Breast epithelium (tissue), 4 donors: Measurements from ENCODE around the gene ANKRD10. TPM values are rescaled to one million over a fixed set of nuclear protein-coding genes. Genes with fewer than 3 reads are reported as not detected.

Experiments
- DNase-seq, 2 donors: peaks; one replicate each; pipeline ENCODE4 v3.0.0-alpha.2; 2019; ENCODE audit warnings: low spot score in 2 of 2
- H3K27ac ChIP-seq, 2 donors: fragments of 200-600 bp; sonication (generic) in 1 of 2; one replicate each; pipeline ENCODE4 v1.5.1; 2016 to 2019; ENCODE audit warnings: mild to moderate bottlenecking in 1 of 2
- H3K27me3 ChIP-seq, 2 donors: fragments of 200-600 bp; sonication (generic) in 1 of 2; one replicate each; pipeline versions ENCODE4 v1.5.1 to v1.6.0; 2017 to 2019; ENCODE audit warnings: control low read depth in 1 of 2, mild to moderate bottlenecking in 1 of 2
- H3K36me3 ChIP-seq: fragments of 200-600 bp; one replicate; pipeline ENCODE4 v1.5.1; 2019
- H3K4me1 ChIP-seq, 2 donors: fragments of 200-600 bp; sonication (generic); one replicate each; pipeline ENCODE4 v1.5.1; 2016 to 2019; ENCODE audit warnings: control low read depth in 1 of 2
- H3K4me3 ChIP-seq, 3 donors: fragments of 200-600 bp; sonication (generic); 1 replicate in 2 of 3; 2 replicates in 1 of 3; pipeline ENCODE4 v1.5.1; 2016 to 2019; ENCODE audit warnings: mild to moderate bottlenecking in 3 of 3, moderate library complexity in 2 of 3
- H3K9me3 ChIP-seq, 2 donors: fragments of 200-600 bp; sonication (generic) in 1 of 2; one replicate each; pipeline ENCODE4 v1.5.1; 2016 to 2019; ENCODE audit warnings: control low read depth in 1 of 2
- POLR2A ChIP-seq: fragments of 450-650 bp; IDR thresholded peaks from one replicate; pipeline ENCODE4 v1.6.1; 2016; ENCODE audit warnings: antibody characterized with exemption, mild to moderate bottlenecking, moderate library complexity
- POLR2AphosphoS5 ChIP-seq, 3 donors: sonication (generic); formaldehyde crosslinking; IDR thresholded peaks; one replicate each; pipeline ENCODE4 v1.6.1; 2017; ENCODE audit warnings: antibody characterized with exemption in 3 of 3
- intact Hi-C: fragments of 100-400 bp; cut with DNase I; formaldehyde crosslinking; loops from one replicate; pipeline ENCODE4 v1.15.1; 2023; ENCODE audit warnings: low total_unique reads
- total RNA-seq, 3 donors: library from RNA; depleted of rRNA; stranded (reverse); fragments of >200 nt; gene quantifications; one replicate each; pipeline ENCODE4 v1.1.0, GENCODE V29; 2016
- TF ChIP-seq, protein P1 (sequence below), 3 donors: fragments of 450-650 bp; IDR thresholded peaks; one replicate each; pipeline ENCODE4 v1.5.1; 2016 to 2017; ENCODE audit warnings: antibody characterized with exemption in 3 of 3, mild to moderate bottlenecking in 3 of 3, moderate library complexity in 3 of 3

ANKRD10 gene
- total RNA-seq, 3 donors from 2014 or later, result 133 to 206 (median 193) TPM

DNA sequence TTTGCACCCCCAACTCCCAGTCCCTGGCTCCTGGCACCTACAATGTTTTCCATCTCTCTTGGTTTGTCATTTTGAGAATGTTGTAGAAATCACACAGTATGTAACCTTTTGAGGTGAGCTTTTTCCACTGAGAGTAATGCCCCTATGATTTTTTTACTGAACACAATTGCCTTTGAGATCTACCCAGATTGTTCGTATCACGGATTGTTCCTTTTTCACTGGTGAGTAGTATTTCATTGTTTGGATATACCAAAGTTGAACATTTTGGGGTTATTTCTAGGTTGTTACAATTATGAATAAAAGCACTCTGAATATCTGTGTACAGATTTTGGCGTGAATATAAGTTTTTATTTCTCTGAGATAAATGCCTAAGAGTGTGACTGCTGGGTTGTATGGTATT, 17.7 kb upstream of the ANKRD10 start:
- Histone ChIP-seq H3K27ac (no peak overlapping the region), H3K27me3 (no peaks in the 10 kb centered on the region), H3K4me3 (no peak overlapping the region), H3K36me3 (no peaks in the 10 kb centered on the region), H3K4me1 (no peaks in the 10 kb centered on the region), H3K9me3 (peaks cover 31% of the 10 kb centered on the region in 2 donors)
- intact Hi-C loops, result no loop called here
- DNase-seq, result no peak
- TF ChIP-seq, protein P1, sequence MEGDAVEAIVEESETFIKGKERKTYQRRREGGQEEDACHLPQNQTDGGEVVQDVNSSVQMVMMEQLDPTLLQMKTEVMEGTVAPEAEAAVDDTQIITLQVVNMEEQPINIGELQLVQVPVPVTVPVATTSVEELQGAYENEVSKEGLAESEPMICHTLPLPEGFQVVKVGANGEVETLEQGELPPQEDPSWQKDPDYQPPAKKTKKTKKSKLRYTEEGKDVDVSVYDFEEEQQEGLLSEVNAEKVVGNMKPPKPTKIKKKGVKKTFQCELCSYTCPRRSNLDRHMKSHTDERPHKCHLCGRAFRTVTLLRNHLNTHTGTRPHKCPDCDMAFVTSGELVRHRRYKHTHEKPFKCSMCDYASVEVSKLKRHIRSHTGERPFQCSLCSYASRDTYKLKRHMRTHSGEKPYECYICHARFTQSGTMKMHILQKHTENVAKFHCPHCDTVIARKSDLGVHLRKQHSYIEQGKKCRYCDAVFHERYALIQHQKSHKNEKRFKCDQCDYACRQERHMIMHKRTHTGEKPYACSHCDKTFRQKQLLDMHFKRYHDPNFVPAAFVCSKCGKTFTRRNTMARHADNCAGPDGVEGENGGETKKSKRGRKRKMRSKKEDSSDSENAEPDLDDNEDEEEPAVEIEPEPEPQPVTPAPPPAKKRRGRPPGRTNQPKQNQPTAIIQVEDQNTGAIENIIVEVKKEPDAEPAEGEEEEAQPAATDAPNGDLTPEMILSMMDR (IDR thresholded peaks at IDR 0.05), result no peak
- TF ChIP-seq POLR2AphosphoS5 (IDR thresholded peaks at IDR 0.05), result no peak
- no peak for TF ChIP-seq POLR2A

DNA sequence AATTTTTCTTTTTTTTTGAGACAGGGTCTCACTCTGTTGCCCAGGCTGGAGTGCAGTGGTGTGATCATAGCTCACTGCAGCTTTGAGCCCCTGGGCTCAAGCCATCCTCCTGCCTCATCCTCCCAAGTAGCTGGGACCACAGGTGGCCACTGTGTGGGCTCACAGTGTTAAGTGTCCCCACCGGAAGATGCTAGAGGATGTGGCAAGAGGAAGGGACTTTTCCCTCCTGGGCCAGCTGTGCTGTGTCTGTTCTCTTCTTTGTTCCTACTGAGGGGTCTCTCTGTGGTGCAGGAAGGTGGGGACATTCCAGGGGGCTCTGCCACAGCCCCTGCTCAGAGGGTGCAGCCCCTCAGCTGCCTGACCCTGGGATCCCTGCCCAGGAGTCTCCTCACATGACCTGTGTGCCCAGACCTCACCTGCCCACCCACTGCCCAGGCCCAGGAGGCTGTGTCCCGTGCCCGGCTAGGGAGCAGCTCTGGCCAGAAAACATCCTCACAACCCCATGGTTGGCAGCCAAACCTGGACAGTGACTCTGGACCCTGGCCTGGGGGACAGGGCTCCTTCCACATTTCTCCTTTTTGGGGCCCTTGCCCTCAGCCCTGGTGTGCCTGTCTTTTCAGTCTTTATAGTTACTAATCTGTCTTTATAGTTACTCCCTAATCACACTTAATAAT, 14.4 kb upstream of the ANKRD10 start:
- TF ChIP-seq POLR2AphosphoS5 (IDR thresholded peaks at IDR 0.05), result no peak
- no peak for TF ChIP-seq POLR2A
- TF ChIP-seq, protein P1 (IDR thresholded peaks at IDR 0.05), result no peak
- Histone ChIP-seq H3K4me1 (no peaks in the 10 kb centered on the region), H3K27me3 (no peaks in the 10 kb centered on the region), H3K9me3 (peaks cover 20 to 21% of the 10 kb centered on the region in 2 donors), H3K27ac (no peak overlapping the region), H3K36me3 (no peaks in the 10 kb centered on the region), H3K4me3 (no peak overlapping the region)
- intact Hi-C loops, result no loop called here
- no peak for DNase-seq

DNA sequence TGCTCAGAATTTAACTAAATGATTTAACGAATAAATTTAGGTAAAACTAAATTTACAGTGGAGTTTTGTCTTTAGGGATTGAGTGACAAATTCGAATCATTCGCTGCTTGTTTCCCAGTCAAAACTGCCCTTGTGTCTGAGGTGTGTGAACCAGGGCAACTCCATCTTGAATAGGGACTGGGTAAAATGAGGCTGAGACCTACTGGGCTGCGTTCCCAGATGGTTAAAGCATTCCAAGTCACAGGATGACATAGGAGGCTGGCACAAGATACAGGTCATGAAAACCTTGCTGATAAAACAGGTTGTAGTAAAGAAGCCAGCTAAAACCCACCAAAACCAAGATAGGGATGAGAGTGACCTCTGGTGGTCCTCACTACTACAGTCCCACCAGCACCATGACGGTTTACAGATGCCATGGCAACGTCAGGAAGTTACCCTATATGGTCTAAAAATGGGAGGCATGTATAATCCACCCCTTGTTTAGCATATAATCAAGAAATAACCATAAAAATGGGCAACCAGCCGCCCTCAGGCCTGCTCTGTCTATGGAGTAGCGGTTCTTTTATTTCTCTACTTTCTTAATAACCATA, 10.2 kb upstream of the ANKRD10 start:
- DNase-seq, result no peak
- Histone ChIP-seq H3K4me3 (no peak overlapping the region), H3K4me1 (no peaks in the 10 kb centered on the region), H3K36me3 (no peaks in the 10 kb centered on the region), H3K9me3 (peaks cover 0 to under 1% of the 10 kb centered on the region in 2 donors), H3K27me3 (no peaks in the 10 kb centered on the region), H3K27ac (no peak overlapping the region)
- TF ChIP-seq POLR2A, result no peak
- TF ChIP-seq, protein P1 (IDR thresholded peaks at IDR 0.05), result no peak
- no peak for TF ChIP-seq POLR2AphosphoS5 (IDR thresholded peaks at IDR 0.05)
- intact Hi-C loops, result no loop called here

DNA sequence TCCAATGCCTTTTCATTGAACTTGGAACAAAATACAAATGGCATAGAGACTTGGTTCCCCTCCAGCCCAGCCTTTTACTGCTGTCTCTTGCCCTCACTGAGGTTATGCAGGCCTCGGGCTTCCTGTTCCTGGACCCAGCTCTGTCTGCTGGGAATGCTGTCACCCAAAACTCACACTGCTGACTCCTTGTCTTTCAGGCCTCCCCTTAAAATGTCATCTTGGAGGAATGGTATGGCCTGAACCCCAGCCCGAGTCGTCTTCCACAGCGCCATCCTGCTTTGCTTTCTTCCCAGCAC, 9.7 kb upstream of the ANKRD10 start:
- Histone ChIP-seq H3K27me3 (no peaks in the 10 kb centered on the region), H3K4me1 (no peaks in the 10 kb centered on the region), H3K9me3 (no peaks in the 10 kb centered on the region), H3K4me3 (no peak overlapping the region), H3K27ac (no peak overlapping the region), H3K36me3 (no peaks in the 10 kb centered on the region)
- DNase-seq, result no peak
- intact Hi-C loops, result no loop called here
- TF ChIP-seq POLR2A, result no peak

DNA sequence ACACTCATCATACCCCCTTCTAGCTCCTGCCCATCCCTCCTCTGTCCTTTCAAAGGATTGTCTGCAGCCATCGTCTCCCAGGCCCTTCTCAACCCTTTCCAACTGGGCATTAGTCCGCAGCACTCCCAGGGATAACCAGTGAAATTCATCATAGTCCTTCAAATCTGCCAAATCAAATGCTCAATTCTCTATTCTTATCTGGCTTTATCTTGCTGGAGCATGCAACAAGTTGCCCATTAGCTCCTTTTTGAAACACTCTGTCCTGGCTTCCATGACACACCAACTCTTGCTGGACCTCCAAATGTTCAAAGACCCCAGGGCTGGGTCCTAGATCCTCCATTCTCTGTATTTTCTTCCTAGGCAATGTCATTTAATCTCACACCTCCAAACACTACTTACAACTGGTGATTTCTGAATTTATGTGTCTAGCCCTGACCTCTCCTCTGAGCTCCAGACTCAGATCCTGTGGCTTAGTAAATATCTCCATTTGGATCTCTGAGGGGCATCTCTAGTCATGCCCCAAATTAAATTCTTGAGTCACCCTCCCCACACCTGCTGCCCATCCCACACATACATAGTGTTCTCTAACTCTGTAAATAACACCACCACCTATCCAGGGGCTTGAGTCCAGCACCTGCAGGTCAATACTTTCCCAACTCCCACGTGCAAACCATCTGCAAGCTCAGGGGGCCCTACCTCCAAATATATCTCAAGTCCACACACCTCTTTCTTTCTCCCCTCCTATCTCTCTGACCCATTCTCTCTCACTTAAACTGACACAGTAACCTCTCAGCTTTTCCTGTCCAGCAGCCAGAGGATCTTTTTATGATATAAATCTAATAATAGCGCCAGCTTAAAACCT, 9.1 kb upstream of the ANKRD10 start:
- no peak for DNase-seq
- no peak overlapping the region for H3K4me3 ChIP-seq
- no peak overlapping the region for H3K27ac ChIP-seq
- H3K9me3 ChIP-seq, result no peaks in the 10 kb centered on the region
- TF ChIP-seq, protein P1 (IDR thresholded peaks at IDR 0.05), result no peak
- no peak for TF ChIP-seq POLR2A
- TF ChIP-seq POLR2AphosphoS5 (IDR thresholded peaks at IDR 0.05), result no peak
- no peaks in the 10 kb centered on the region for H3K36me3 ChIP-seq
- H3K4me1 ChIP-seq, result no peaks in the 10 kb centered on the region
- intact Hi-C loops, result no loop called here
- no peaks in the 10 kb centered on the region for H3K27me3 ChIP-seq
